ENCODE results near the gene IFITM1. TPM values are rescaled to one million over a fixed set of nuclear protein-coding genes. Genes with fewer than 3 reads are reported as not detected.
"Not testable (repeated sequence)": the region's sequence is repeated elsewhere in the genome, so short reads cannot be mapped to it uniquely, and the experiment has no call there.

The IFITM1 gene
- total RNA-seq, 1 donor from 2014 or later: 38.2 TPM

GRCh38 chr11:329886-330253 lies 16.0 kb downstream of the IFITM1 start:
- no peak for TF ChIP-seq CTCF (IDR thresholded peaks at IDR 0.05; ENCODE audit: insufficient read depth, low read length, poor library complexity, severe bottlenecking)
- H3K4me3 ChIP-seq (ENCODE audit: low read depth, low read length): no peak overlapping the region
- DNase-seq (ENCODE audit: low read depth): no peak
- H3K27me3 ChIP-seq (ENCODE audit: control insufficient read depth, insufficient read depth, low read length): no peaks in the 10 kb centered on the region
- no peaks in the 10 kb centered on the region for H3K36me3 ChIP-seq (ENCODE audit: control insufficient read depth, insufficient read depth, low read length)

DNA sequence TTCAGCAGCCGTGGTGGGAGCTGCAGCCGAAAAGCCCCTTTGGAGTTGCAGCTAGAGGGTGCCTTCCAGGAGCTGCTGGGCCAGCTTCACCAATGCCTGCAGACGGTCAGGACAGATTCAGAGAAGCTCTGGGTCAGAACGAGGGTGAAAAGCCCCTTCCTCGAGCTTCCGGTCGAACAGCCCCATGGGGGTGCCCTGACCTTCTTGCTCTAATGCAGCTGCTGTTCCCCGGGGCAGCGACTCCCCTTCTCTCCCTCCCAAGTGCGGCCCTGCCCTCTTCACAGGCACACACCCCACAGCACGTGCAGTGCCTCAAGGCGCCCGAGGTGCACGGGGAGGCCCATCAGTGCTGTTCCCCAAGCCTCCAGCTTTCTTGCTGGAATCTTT lies 16.5 kb downstream of the IFITM1 start:
- H3K27me3 ChIP-seq (ENCODE audit: control insufficient read depth, insufficient read depth, low read length): no peaks in the 10 kb centered on the region
- no peak overlapping the region for H3K4me3 ChIP-seq (ENCODE audit: low read depth, low read length)
- DNase-seq (ENCODE audit: low read depth): no peak
- TF ChIP-seq CTCF (IDR thresholded peaks at IDR 0.05; ENCODE audit: insufficient read depth, low read length, poor library complexity, severe bottlenecking): no peak
- no peaks in the 10 kb centered on the region for H3K36me3 ChIP-seq (ENCODE audit: control insufficient read depth, insufficient read depth, low read length)

DNA sequence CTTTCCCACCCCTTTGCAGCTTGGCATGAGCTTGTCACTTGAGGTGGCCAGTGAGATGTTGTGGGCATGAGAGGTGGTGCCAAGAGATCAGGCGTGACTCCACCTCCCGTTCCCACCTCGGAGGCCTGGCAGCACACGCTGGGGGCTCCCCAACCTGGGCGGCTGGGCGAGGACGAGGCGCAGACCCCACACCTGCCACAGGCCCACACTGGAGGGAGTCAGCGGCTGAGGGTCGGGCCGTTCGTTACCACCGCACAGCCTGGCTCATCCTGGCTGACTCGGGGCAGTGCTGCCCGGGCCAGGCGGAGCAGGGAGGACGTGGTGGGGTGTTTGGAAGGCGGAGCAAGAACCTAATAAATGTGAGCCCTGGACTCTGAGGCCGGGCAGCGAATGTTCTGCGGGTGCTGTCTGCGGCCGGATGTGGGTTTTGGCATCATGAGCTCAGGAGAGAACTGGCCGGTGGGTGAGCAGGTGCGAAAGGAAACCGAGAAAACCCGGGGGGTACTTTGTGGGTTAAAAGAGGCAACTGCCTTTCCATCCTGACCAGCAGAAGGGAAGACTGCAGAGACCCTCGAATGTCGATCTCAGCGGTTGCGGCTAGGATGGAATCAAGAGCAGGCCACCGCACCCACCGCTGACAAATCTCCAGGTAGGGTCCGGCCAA lies 17.0 kb downstream of the IFITM1 start:
- no peak for DNase-seq (ENCODE audit: low read depth)
- Histone ChIP-seq H3K4me3 (ENCODE audit: low read depth, low read length) (no peak overlapping the region), H3K27me3 (ENCODE audit: control insufficient read depth, insufficient read depth, low read length) (no peaks in the 10 kb centered on the region), H3K36me3 (ENCODE audit: control insufficient read depth, insufficient read depth, low read length) (no peaks in the 10 kb centered on the region)
- no peak for TF ChIP-seq CTCF (IDR thresholded peaks at IDR 0.05; ENCODE audit: insufficient read depth, low read length, poor library complexity, severe bottlenecking)

GRCh38 chr11:331358-332060 lies 17.7 kb downstream of the IFITM1 start:
- H3K36me3 ChIP-seq (ENCODE audit: control insufficient read depth, insufficient read depth, low read length): no peaks in the 10 kb centered on the region
- no peaks in the 10 kb centered on the region for H3K27me3 ChIP-seq (ENCODE audit: control insufficient read depth, insufficient read depth, low read length)
- no peak overlapping the region for H3K4me3 ChIP-seq (ENCODE audit: low read depth, low read length)
- DNase-seq (ENCODE audit: low read depth): no peak
- no peak for TF ChIP-seq CTCF (IDR thresholded peaks at IDR 0.05; ENCODE audit: insufficient read depth, low read length, poor library complexity, severe bottlenecking)

DNA sequence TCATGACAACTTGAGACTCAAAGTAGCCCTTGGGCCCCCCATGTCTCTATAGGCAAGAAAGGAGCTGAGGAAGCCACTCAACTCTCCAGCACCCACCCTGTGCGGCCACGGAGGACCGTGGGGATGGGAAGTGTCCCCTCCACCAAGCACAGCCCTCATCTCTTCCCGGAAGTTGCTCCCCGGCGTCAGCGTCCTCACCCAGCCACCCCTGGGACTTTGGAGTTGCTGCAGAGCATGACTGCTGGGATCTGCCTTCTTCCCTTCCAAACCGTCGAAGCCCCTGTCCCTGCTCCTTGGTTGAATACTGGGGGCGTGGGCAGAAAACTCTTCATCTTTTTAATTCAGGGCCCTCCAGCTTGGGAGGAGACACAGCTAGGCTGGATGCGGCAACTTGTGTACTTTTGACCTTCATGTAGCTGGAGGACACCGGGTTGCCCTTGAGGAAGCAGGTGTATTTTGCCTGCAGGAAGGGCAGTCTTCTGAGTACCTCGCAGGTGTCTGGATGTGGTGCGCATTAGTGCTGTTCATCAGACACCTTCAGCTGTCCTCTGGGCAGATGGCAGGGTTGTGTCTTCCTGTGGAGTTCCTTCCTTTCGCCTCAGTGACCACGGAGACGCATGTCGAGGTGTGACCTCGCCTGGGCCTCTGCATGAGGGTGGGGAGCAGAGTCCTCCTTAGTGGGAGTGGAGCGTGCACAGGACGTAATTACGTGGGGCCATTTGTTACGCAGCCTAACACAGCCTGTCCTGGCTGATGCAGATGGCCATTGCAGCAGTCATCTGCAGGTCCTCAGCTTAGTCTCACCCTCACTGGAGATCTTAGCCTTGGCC lies 19.0 kb downstream of the IFITM1 start:
- TF ChIP-seq CTCF (IDR thresholded peaks at IDR 0.05; ENCODE audit: insufficient read depth, low read length, poor library complexity, severe bottlenecking): no peak
- H3K4me3 ChIP-seq (ENCODE audit: low read depth, low read length): no peak overlapping the region
- no peaks in the 10 kb centered on the region for H3K27me3 ChIP-seq (ENCODE audit: control insufficient read depth, insufficient read depth, low read length)
- no peak for DNase-seq (ENCODE audit: low read depth)
- H3K36me3 ChIP-seq (ENCODE audit: control insufficient read depth, insufficient read depth, low read length): no peaks in the 10 kb centered on the region

DNA sequence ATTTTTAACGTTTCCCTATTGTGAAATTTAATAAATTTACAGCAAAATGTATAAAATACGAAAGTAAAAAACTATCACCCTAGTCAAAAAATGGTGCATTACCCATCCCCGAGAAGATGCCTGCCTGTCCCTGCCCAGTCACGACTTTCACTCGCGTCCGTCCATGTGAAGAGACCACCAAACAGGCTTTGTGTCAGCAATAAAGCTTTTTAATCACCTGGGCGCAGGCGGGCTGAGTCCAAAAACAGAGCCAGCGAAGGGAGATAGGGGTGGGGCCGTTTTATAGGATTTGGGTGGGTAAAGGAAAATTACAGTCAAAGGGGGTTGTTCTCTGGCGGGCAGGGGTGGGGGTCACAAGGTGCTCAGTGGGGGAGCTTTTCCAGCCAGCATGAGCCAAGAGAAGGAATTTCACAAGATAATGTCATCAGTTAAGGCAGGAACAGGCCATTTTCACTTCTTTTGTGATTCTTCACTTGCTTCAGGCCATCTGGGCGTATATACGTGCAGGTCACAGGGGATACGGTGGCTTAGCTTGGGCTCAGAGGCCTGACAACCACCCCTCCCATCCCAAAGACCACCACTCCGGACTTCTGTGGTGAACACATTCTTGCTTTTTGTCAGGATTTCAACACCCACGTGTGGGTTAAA lies 19.9 kb downstream of the IFITM1 start:
- H3K36me3 ChIP-seq (ENCODE audit: control insufficient read depth, insufficient read depth, low read length); H3K27me3 ChIP-seq (ENCODE audit: control insufficient read depth, insufficient read depth, low read length); DNase-seq (ENCODE audit: low read depth); H3K4me3 ChIP-seq (ENCODE audit: low read depth, low read length): not testable (repeated sequence)
